Epithelial cell of proximal tubule (primary cell): ENCODE measurements around the gene NABP1. TPM values are rescaled to one million over a fixed set of nuclear protein-coding genes. Genes with fewer than 3 reads are reported as not detected.

ENCODE experiments used
- DNase-seq: peaks from one replicate; pipeline ENCODE4 v3.0.0-alpha.2; 2011; ENCODE audit warnings: low read depth
- H3K4me3 ChIP-seq: 2 replicates; pipeline ENCODE4 v1.5.1; 2011; ENCODE audit warnings: low read depth, mild to moderate bottlenecking, low read length
- total RNA-seq: library from RNA; depleted of rRNA; stranded (reverse); fragments of >200 nt; gene quantifications from 2 replicates; pipeline ENCODE4 v1.2.3, GENCODE V29; 2015
- TF ChIP-seq, protein P1 (sequence below): conservative IDR thresholded peaks from 2 replicates; pipeline ENCODE4 v1.5.1; 2012; ENCODE audit warnings: low read depth, mild to moderate bottlenecking, low read length

Gene NABP1
- total RNA-seq, 1 donor from 2014 or later, result 32.1 TPM

DNA sequence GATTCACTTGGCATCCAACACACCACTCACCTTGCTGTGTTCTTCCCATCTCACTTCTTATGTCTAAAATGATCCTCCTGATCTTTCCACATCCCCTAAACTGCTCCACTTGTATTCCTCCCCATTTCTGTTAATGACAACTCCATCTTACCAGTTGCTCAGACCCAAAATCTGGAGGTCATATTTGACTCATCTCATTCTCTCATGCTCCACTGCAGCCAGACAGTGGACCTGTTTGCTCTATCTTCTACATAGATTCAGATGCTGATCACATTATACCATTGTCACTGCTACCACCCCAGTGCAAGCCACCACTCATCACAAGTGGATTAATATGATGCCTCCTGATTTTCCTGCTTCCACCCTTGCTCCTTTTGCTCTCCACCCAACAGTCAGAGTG is 7.9 kb upstream of the NABP1 start:
- TF ChIP-seq, protein P1, sequence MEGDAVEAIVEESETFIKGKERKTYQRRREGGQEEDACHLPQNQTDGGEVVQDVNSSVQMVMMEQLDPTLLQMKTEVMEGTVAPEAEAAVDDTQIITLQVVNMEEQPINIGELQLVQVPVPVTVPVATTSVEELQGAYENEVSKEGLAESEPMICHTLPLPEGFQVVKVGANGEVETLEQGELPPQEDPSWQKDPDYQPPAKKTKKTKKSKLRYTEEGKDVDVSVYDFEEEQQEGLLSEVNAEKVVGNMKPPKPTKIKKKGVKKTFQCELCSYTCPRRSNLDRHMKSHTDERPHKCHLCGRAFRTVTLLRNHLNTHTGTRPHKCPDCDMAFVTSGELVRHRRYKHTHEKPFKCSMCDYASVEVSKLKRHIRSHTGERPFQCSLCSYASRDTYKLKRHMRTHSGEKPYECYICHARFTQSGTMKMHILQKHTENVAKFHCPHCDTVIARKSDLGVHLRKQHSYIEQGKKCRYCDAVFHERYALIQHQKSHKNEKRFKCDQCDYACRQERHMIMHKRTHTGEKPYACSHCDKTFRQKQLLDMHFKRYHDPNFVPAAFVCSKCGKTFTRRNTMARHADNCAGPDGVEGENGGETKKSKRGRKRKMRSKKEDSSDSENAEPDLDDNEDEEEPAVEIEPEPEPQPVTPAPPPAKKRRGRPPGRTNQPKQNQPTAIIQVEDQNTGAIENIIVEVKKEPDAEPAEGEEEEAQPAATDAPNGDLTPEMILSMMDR, result no peak
- DNase-seq, result no peak
- H3K4me3 ChIP-seq, result no peak overlapping the region

DNA sequence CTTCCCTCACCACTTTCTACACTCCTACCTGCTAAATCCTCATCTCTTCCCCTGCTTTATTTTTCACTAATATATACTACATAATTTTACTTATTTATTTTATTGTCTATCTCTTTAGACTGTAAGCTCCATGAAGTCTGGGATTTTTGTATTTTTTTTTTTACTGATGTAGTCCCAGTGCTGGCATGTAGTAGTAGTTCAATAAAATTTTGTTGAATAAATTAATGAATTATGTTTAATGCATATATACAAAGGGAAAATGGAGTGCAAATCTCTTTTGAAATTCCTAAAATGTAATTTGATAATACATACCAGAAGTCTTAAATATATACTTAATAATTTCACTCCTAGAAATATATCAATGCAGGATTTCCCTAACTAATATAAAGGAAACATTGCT is 7.1 kb upstream of the NABP1 start:
- DNase-seq, result no peak
- TF ChIP-seq, protein P1, result no peak
- no peak overlapping the region for H3K4me3 ChIP-seq

DNA sequence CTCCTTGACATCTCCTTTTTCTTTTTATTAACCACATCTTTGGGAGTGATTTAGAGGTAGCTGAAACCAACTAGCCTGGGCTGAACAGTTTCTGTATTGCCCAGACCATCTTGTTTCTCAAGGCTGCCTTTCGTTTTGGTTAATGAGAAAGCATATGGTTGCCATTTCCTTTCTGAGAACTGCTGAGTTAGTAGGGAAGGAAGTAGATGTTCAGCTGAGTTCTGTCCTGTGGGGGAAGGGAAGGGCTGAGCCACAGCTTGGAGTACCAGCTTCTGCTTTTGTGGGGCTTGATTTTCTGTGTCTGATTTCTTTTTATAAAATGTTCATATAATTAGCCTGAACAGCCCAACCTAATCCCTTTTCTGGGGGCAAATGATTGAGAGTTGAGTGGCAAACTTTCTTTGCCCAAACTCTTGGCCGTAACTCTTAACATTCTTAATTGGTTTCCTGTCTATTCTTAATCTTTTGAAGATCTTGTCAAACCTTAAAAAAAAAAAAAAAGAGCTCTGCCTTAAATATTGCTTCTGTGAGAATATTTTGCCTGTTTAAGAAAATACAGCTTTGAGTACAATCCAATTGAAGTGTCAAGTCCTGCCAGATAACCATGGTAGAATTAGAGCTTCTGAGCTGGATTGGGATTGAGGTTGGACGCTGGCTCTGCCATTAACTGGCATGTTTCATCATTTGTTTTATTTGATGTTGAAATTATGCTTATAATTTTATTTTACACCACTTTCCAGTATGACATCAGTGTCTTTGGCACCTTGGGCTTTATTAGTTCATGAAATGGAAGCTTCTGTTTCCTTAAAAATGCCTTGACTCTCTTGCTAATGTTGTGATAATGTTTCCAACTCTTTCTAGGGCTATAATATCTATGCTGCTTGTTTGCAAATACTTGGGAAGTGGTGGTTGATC is 1.9 kb upstream of the NABP1 start:
- DNase-seq, result no peak
- no peak overlapping the region for H3K4me3 ChIP-seq
- TF ChIP-seq, protein P1, result no peak

DNA sequence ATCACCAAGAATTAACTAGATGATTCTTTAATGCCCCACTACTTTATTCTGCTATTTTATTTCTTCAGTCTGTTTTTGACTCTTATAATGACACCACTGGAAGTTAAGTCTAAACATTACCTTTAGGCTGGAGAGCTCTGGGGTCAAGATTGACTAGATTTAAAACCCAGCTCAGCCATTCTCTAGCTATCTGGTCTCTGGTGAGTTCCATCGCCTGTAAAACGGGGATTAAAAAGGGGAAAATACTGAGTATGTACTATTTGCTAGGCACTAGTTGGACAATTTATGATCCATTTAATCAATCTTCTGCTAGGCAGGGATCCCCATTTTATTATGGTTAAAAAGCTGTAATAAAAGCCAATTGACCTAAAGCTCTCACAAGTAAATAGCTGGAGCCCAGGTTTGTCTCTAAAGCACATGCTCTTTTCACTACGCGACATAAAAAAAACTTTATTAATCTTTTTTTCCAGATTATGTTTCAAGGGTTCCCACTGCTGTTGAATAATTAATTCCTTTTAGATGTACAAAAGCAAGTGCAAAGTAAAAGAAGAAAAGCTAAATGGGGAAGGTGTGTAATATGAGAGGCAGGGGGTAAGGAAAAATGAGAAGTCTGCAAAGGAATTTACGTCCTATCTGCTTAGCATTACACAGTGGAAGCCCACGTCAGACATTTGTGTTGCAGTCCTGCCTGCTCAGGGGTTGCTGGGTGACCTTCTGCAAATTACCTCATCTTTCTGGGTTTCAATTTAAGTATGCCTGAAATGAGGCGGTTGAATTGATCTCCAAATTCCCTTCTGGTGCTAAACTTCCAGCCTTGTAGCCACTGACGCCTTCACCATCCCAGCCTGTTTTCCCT is 918 bp upstream of the NABP1 start:
- DNase-seq, result no peak
- H3K4me3 ChIP-seq, result peak overlapping the region; percentile 86
- TF ChIP-seq, protein P1, result no peak

DNA sequence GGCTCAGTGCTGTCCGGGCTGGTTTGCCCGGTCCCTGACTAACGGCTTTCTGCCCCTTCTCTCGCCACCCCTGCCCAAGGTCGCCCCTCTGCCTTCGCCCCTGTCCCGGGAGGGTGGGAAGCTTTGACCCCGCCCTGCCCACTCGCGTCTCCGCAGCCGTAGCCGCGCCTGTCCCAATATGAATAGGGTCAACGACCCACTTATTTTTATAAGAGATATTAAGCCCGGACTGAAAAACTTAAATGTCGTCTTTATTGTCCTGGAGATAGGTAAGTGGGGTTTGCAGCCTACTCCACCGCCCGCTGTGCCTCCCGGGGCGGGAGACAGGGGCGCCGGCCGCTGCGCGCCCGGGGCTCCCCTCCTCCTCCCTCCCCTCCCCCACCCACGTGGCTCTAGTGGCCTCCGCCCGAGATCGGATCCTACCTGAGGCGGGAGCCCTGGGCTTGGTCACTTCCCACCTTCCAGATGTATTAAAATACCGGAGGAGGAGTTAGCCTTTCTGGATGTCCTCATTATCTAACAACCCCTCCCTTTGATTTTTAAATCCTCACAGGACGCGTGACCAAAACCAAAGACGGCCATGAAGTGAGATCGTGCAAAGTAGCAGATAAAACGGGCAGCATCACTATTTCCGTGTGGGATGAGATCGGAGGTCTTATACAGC is 633 bp downstream of the NABP1 start:
- DNase-seq, result no peak
- H3K4me3 ChIP-seq, result peak overlapping the region; percentile 86
- TF ChIP-seq, protein P1, result no peak

DNA sequence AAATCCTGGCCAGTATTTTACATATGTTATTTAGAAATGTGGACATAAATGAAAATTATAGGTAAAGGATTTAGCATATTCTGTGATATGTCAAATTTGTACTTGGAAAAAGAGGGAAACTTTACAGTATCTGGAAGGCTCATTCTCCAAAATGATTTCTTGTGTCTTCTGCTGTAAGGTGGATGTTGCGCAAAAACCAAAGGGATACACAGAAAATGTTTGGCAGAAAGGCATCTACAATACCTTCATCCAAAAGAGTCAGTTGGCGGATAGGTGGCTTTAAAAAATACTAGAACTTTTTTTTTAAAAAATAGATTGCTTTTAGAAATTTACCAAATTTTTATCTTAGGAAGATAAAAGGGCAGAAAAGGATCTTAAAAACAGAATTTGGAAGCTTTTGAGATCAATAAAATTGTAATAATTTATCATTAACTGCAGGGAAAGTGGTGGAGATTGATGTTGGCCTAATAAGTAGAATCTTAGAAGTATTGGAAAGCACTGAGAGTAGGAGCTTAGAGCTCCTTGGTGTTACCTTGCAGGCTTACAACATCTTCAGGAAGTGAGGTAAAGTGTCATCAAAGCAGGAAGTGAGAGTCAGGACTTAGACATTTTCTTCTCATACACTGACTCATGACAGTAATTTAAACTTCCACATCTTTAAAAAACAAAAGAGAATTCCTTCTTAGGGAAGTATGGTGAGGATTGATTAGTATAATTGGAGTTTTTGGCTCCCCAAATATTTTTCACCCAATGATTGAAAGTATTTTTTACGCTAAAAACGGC is 2.1 kb downstream of the NABP1 start:
- no peak for DNase-seq
- peak overlapping the region; percentile 86 for H3K4me3 ChIP-seq
- TF ChIP-seq, protein P1, result no peak
